ENCODE measurements around the gene OXA1L. TPM values are rescaled to one million over a fixed set of nuclear protein-coding genes. Genes with fewer than 3 reads are reported as not detected.

Gene OXA1L
- total and polyA plus RNA-seq, 2 of the 13 experiments (the other 11 are each of a cell fraction or from before 2014, with no cell fraction given), result 230 to 589 TPM

- Histone ChIP-seq H3K27me3 (ENCODE audit: control insufficient read depth in 1 of 2, insufficient read depth in 2 of 2, low read length in 2 of 2) (no peaks in the 10 kb centered on the region; a peak in 1 of 5 replicates), H3K27ac (ENCODE audit: extremely low read length, insufficient read depth, low read length) (no peak overlapping the region), H4K20me1 (ENCODE audit: insufficient read depth, low read length) (no peaks in the 10 kb centered on the region), H3K4me1 (ENCODE audit: insufficient read depth, low read length) (peaks cover 46% of the 10 kb centered on the region), H3K4me2 (ENCODE audit: low read depth, low read length) (no peak overlapping the region), H3K4me3 (replicated peaks in 1 of 3; ENCODE audit: insufficient read depth in 1 of 3, low read depth in 2 of 3, low read length in 3 of 3) (no peak overlapping the region), H3K36me3 (replicated peaks in 1 of 2; ENCODE audit: control insufficient read depth in 1 of 2, insufficient read depth in 2 of 2, low read length in 2 of 2) (no peaks in the 10 kb centered on the region), H3K9me3 (ENCODE audit: low read length) (no peaks in the 10 kb centered on the region), H2AFZ (ENCODE audit: low read length) (no peak overlapping the region), H3K79me2 (ENCODE audit: insufficient read depth, low read length) (no peaks in the 10 kb centered on the region), H3K9ac (ENCODE audit: insufficient read depth, low read depth, low read length) (no peak overlapping the region)
- 30% methylated on average over 2 of the region's 2 CpGs for WGBS (ENCODE audit: low lambda C conversion rate)
- ATAC-seq (no peak), FAIRE-seq (no peak), DNase-seq (ENCODE audit: low spot score) (no peak)
- BruUV-seq (replicated peaks), result no TSS peak
- in situ Hi-C loops (cut with HindIII; ENCODE audit: extremely low pct_ligation_motif_present, low pct_unique_long_range_greater_than_20kb), result no loop called here
- TF ChIP-seq RELA (CRISPR knock-in tag; IDR thresholded peaks at IDR 0.05) (no peak), ZNF337 (CRISPR knock-in tag; IDR thresholded peaks at IDR 0.05; ENCODE audit: borderline replicate concordance, low read depth) (no peak), JUND (CRISPR knock-in tag; IDR thresholded peaks at IDR 0.05) (no peak), ATF7 (IDR thresholded peaks at IDR 0.05) (peak; percentile 67), ATF7 (CRISPR knock-in tag; IDR thresholded peaks at IDR 0.05) (no peak), ZNF362 (CRISPR knock-in tag; IDR thresholded peaks at IDR 0.05; ENCODE audit: borderline replicate concordance) (no peak), SUZ12 (IDR thresholded peaks at IDR 0.05; ENCODE audit: low read depth, low read length) (no peak), DZIP1 (CRISPR knock-in tag; IDR thresholded peaks at IDR 0.05) (no peak)
- ChIA-PET CTCF (ENCODE audit: low intra/inter-chr PET ratio, low total read pairs) (no interaction called here), POLR2A (interaction anchor here (0.8 to 1.6 kb wide), 3 partner anchors 9 to 23 kb away, joined by 3 to 5 read pairs (median 3); no protein-coding TSS in a partner anchor)
- intact Hi-C loops (cut with micrococcal nuclease; ENCODE audit: unreplicated experiment), result no loop called here
Observed at GRCh38 chr14:22811722-22812121, 45.2 kb downstream of the OXA1L start.

Data from HepG2 (cell line).